SK-N-MC (cell line): ENCODE measurements around the gene LRRC72.

ENCODE experiments used
- EZH2 ChIP-seq: fragments of 200-600 bp; sonication (generic); IDR thresholded peaks from one replicate; pipeline ENCODE4 v1.6.1; 2017; ENCODE audit warnings: antibody characterized with exemption
- FOXP2 ChIP-seq: optimal IDR thresholded peaks from 2 replicates; pipeline ENCODE3; 2011; ENCODE audit warnings: mild to moderate bottlenecking, moderate library complexity; ENCODE audit not compliant: insufficient read depth; ENCODE audit errors: extremely low read length, control extremely low read depth
- POLR2AphosphoS5 ChIP-seq: IDR thresholded peaks from 2 replicates; pipeline ENCODE4 v1.6.1; 2012; ENCODE audit warnings: mild to moderate bottlenecking, low read depth, low read length, borderline replicate concordance

- TF ChIP-seq POLR2AphosphoS5 (no peak), EZH2 (no peak), FOXP2 (no peak)
These were observed 47.5 kb upstream of the LRRC72 start for GRCh38 chr7:16479161-16479560.
